Activated naive CD4-positive, alpha-beta T cell treated with anti-CD3 and anti-CD28 coated beads, Interleukin-2, amount 10 ng/mL, durations not matched to agents 7 days and 5 days (primary cell): ENCODE results near the gene SMOC1.

ENCODE experiments used
- CTCF ChIA-PET: fragments of 350-600 bp; sonication (Branson Sonifier 250); formaldehyde crosslinking; loops from one replicate; lab custom pipeline; 2021; ENCODE audit warnings: antibody characterized with exemption; lab: Charles Lee
- DNase-seq: peaks from one replicate; pipeline ENCODE4 v3.0.0-alpha.2; 2020
- H3K27ac Mint-ChIP-seq: one replicate; pipeline ENCODE4 v1.8.0; 2021; ENCODE audit warnings: mild to moderate bottlenecking, moderate library complexity, mixed read lengths
- H3K27me3 Mint-ChIP-seq: one replicate; pipeline ENCODE4 v1.8.0; 2021; ENCODE audit warnings: mild to moderate bottlenecking, mixed read lengths
- H3K36me3 Mint-ChIP-seq: one replicate; pipeline ENCODE4 v1.8.0; 2021; ENCODE audit warnings: mixed read lengths
- H3K4me1 Mint-ChIP-seq: one replicate; pipeline ENCODE4 v1.8.0; 2021; ENCODE audit warnings: mixed read lengths
- H3K4me3 Mint-ChIP-seq: one replicate; pipeline ENCODE4 v1.8.0; 2021; ENCODE audit warnings: mild to moderate bottlenecking, moderate library complexity, mixed read lengths
- H3K9me3 Mint-ChIP-seq: one replicate; pipeline ENCODE4 v1.8.0; 2021; ENCODE audit warnings: mixed read lengths

Gene SMOC1, protein sequence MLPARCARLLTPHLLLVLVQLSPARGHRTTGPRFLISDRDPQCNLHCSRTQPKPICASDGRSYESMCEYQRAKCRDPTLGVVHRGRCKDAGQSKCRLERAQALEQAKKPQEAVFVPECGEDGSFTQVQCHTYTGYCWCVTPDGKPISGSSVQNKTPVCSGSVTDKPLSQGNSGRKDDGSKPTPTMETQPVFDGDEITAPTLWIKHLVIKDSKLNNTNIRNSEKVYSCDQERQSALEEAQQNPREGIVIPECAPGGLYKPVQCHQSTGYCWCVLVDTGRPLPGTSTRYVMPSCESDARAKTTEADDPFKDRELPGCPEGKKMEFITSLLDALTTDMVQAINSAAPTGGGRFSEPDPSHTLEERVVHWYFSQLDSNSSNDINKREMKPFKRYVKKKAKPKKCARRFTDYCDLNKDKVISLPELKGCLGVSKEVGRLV

DNA sequence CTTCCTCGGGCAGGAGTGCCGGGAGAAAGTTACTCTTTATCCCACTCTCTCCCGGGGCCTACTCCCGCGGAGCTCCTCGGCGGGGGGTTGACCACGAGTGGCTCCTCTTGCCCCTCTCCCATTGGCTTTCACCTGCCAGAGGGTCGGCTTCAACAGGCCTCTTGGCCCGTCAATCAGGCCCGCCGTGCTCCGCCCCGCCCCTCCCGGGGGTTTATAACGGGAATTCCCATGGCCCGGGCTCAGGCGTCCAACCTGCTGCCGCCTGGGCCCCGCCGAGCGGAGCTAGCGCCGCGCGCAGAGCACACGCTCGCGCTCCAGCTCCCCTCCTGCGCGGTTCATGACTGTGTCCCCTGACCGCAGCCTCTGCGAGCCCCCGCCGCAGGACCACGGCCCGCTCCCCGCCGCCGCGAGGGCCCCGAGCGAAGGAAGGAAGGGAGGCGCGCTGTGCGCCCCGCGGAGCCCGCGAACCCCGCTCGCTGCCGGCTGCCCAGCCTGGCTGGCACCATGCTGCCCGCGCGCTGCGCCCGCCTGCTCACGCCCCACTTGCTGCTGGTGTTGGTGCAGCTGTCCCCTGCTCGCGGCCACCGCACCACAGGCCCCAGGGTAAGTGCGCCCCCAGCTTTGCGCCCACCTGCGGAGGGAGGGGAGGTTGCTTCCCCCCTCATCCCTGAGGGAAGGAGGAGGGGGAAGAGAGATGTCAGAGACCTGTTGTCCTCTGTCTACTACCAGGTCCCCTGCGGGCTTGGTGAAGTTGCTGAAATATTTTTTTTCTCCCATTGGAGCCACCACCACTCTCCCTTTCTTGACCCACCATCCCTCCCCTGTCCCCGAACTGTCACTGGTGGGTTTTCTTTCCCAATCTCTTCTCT is at the start of gene SMOC1:
TSS of gene SMOC1 (plus strand) at position 242 of the 869 bp plus-strand sequence. CDS start at position 505, 263 bp downstream.
- no peak for DNase-seq
- Mint-ChIP-seq H3K27me3 (peaks cover 66% of the 10 kb centered on the region), H3K36me3 (no peaks in the 10 kb centered on the region), H3K9me3 (no peaks in the 10 kb centered on the region), H3K4me3 (no peak within 1 kb of the TSS), H3K27ac (no peak within 1 kb of the TSS), H3K4me1 (no peaks in the 10 kb centered on the region)
- CTCF ChIA-PET, result interaction anchor here (1.7 to 3.3 kb wide), 2 partner anchors 12 to 148 kb away, joined by 4 to 27 read pairs; no protein-coding TSS in a partner anchor

GRCh38 chr14:69838881-69839416 is 40.3 kb upstream of the SMOC1 start:
- no peak for DNase-seq
- CTCF ChIA-PET, result no interaction called here

GRCh38 chr14:69839661-69840060 is 39.6 kb upstream of the SMOC1 start:
- no peak for DNase-seq
- Mint-ChIP-seq H3K27ac (no peak overlapping the region), H3K27me3 (peaks cover 8% of the 10 kb centered on the region), H3K36me3 (no peaks in the 10 kb centered on the region), H3K4me3 (no peak overlapping the region), H3K4me1 (no peaks in the 10 kb centered on the region), H3K9me3 (no peaks in the 10 kb centered on the region)
- CTCF ChIA-PET, result interaction anchor here (1.0 kb wide), 1 partner anchor 189 kb away, joined by 3 read pairs; no protein-coding TSS in a partner anchor

More at GRCh38 chr14:69838881-69839416, 40.3 kb upstream of the SMOC1 start:
- Mint-ChIP-seq H3K4me3 (no peak overlapping the region), H3K27me3 (peaks cover 6% of the 10 kb centered on the region), H3K4me1 (no peaks in the 10 kb centered on the region), H3K27ac (no peak overlapping the region), H3K9me3 (no peaks in the 10 kb centered on the region), H3K36me3 (no peaks in the 10 kb centered on the region)

DNA sequence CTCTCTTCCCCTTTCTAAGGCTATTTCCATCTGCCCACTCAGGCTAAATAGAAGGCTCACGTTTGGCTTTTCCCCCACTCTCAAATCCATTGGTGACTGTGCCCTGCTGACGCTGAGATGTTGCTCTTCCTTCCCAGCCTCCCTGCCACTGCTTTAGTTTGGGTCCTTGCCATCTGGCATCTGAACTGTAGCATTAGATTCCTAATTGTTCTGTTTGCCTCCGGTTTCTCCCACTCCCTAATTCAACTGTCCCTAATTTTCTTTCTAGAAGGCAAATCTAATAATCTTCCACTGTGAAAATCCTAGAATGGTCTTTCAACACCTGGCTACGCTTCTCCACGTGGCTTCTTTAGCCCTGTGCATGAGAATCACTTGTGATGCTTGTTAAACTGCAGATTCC is 37.6 kb upstream of the SMOC1 start:
- Mint-ChIP-seq H3K4me3 (no peak overlapping the region), H3K36me3 (no peaks in the 10 kb centered on the region), H3K9me3 (no peaks in the 10 kb centered on the region), H3K27me3 (peaks cover 16% of the 10 kb centered on the region), H3K4me1 (no peaks in the 10 kb centered on the region), H3K27ac (no peak overlapping the region)
- no peak for DNase-seq
- CTCF ChIA-PET, result no interaction called here

GRCh38 chr14:69842686-69843420 is 36.4 kb upstream of the SMOC1 start:
- CTCF ChIA-PET, result no interaction called here

DNA sequence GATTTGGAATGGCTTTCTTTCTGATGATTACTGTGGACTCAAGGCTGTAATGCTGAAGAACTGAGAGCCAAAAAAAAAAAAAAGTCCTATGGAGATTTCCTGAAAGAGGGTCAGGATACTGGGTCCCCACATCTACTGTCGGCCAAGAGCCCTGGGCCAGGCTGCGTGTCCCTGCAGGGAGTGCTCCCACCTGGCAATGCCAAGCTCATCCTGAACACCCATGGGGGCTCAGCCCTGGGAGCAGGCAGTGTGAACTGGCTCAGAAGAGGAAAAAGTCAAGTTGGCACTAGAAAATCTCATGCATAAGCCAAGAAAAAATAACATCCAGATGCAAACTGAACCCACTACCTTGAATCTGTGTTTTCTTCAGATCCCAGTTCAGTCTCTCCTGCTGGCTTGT is 35.0 kb upstream of the SMOC1 start:
- Mint-ChIP-seq H3K36me3 (no peaks in the 10 kb centered on the region), H3K4me3 (no peak overlapping the region), H3K9me3 (no peaks in the 10 kb centered on the region), H3K4me1 (no peaks in the 10 kb centered on the region), H3K27me3 (peaks cover 26% of the 10 kb centered on the region), H3K27ac (no peak overlapping the region)
- no peak for DNase-seq
- CTCF ChIA-PET, result no interaction called here

More at GRCh38 chr14:69842686-69843420, 36.4 kb upstream of the SMOC1 start:
- Mint-ChIP-seq H3K27ac (no peak overlapping the region), H3K27me3 (peaks cover 19% of the 10 kb centered on the region), H3K36me3 (no peaks in the 10 kb centered on the region), H3K4me1 (no peaks in the 10 kb centered on the region), H3K9me3 (no peaks in the 10 kb centered on the region), H3K4me3 (no peak overlapping the region)
- no peak for DNase-seq

DNA sequence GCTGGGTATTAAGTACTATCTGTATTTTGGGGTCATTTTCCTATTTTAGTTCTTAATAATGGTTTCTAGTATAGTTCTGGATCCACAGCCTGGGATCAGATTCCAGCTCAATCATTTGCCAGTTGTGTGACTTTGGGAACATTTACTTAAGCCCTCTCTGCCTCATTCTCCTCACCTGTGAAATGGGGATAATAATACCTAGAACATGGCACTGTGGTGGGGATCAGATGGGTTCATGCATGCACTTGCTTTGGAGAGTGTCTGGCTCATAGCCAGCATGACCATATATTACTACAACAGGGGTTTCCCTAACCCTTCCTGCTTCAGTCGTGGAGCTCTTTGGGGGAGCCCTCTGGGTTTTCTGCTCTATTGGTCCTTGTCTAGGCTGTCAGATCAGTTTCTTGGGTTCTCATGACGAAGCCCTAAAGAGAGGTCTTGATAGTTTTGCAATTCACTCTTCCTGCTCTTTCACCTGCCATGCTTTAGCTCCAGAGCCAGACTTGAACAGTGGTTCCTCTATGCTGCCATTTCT is 34.1 kb upstream of the SMOC1 start:
- H3K4me1 Mint-ChIP-seq, result no peaks in the 10 kb centered on the region
- no peaks in the 10 kb centered on the region for H3K36me3 Mint-ChIP-seq
- DNase-seq, result no peak
- H3K27ac Mint-ChIP-seq, result no peak overlapping the region
- H3K9me3 Mint-ChIP-seq, result no peaks in the 10 kb centered on the region
- H3K27me3 Mint-ChIP-seq, result peaks cover 26% of the 10 kb centered on the region
- CTCF ChIA-PET, result no interaction called here
- H3K4me3 Mint-ChIP-seq, result no peak overlapping the region

DNA sequence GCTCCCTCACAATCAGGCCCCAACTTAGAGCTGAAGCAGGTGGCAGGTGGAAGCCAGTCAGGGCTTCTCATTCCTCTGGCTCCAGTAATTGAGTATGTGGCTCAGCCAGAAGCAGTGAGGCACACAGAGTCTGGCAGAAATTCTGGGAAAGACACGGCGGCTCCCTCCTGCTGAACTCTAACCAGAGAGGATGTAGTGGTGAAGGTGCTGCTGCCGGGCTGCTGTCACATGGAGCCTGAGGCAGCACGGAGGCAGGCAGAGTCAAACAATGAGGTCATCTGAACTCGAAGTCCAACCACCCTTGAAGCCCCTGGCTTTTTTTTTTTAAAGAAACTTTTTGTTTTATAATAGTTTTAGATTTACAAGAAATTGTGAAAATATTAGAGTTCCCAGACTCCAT is 33.4 kb upstream of the SMOC1 start:
- no peak for DNase-seq
- peaks cover 26% of the 10 kb centered on the region for H3K27me3 Mint-ChIP-seq
- H3K4me1 Mint-ChIP-seq, result no peaks in the 10 kb centered on the region
- CTCF ChIA-PET, result no interaction called here
- H3K9me3 Mint-ChIP-seq, result no peaks in the 10 kb centered on the region
- no peaks in the 10 kb centered on the region for H3K36me3 Mint-ChIP-seq
- H3K27ac Mint-ChIP-seq, result no peak overlapping the region
- H3K4me3 Mint-ChIP-seq, result no peak overlapping the region

GRCh38 chr14:69848156-69848555 is 31.1 kb upstream of the SMOC1 start:
- Mint-ChIP-seq H3K4me1 (no peaks in the 10 kb centered on the region), H3K36me3 (no peaks in the 10 kb centered on the region), H3K27ac (no peak overlapping the region), H3K27me3 (peaks cover 37% of the 10 kb centered on the region), H3K4me3 (no peak overlapping the region), H3K9me3 (no peaks in the 10 kb centered on the region)
- CTCF ChIA-PET, result no interaction called here
- no peak for DNase-seq

- H3K4me1 Mint-ChIP-seq, result no peaks in the 10 kb centered on the region
These were observed 30.3 kb upstream of the SMOC1 start for GRCh38 chr14:69848903-69849391.

GRCh38 chr14:69850086-69850735 is 29.0 kb upstream of the SMOC1 start:
- no peak for DNase-seq
- Mint-ChIP-seq H3K4me3 (no peak overlapping the region), H3K4me1 (no peaks in the 10 kb centered on the region), H3K9me3 (no peaks in the 10 kb centered on the region), H3K36me3 (no peaks in the 10 kb centered on the region), H3K27ac (no peak overlapping the region), H3K27me3 (peaks cover 36% of the 10 kb centered on the region)
- CTCF ChIA-PET, result interaction anchor here (0.7 to 0.8 kb wide), 2 partner anchors 116 to 271 kb away, joined by 3 read pairs; no protein-coding TSS in a partner anchor

More at GRCh38 chr14:69848903-69849391, 30.3 kb upstream of the SMOC1 start:
- Mint-ChIP-seq H3K27me3 (peaks cover 39% of the 10 kb centered on the region), H3K4me3 (no peak overlapping the region), H3K27ac (no peak overlapping the region), H3K36me3 (no peaks in the 10 kb centered on the region), H3K9me3 (no peaks in the 10 kb centered on the region)
- no peak for DNase-seq
- CTCF ChIA-PET, result no interaction called here

DNA sequence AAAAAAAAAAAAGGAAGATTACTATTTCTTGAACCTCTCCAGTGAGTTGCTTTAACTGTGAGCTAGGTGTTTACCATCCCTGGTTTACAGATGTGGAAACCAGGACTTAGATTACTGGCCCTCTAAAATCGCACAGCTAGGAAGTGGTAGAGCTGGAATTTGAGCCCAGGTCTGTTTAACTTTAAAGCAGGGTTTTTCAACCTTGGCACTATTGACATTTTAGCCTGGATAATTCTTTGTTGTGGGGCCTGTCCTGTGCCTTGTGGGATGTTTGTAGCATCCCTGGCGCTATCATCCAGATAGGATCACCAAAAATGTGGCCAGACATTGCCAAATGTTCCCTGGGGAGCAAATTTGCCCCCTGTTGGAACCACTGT is 28.5 kb upstream of the SMOC1 start:
- CTCF ChIA-PET, result interaction anchor here (0.7 to 0.8 kb wide), 2 partner anchors 116 to 271 kb away, joined by 3 read pairs; no protein-coding TSS in a partner anchor

More for the DNA sequence above, 28.5 kb upstream of the SMOC1 start:
- no peak overlapping the region for H3K4me3 Mint-ChIP-seq
- H3K36me3 Mint-ChIP-seq, result no peaks in the 10 kb centered on the region
- no peak overlapping the region for H3K27ac Mint-ChIP-seq
- H3K4me1 Mint-ChIP-seq, result no peaks in the 10 kb centered on the region
- DNase-seq, result no peak
- peaks cover 36% of the 10 kb centered on the region for H3K27me3 Mint-ChIP-seq
- no peaks in the 10 kb centered on the region for H3K9me3 Mint-ChIP-seq
